ENCODE data around the gene ACTMAP. TPM values are rescaled to one million over a fixed set of nuclear protein-coding genes. Genes with fewer than 3 reads are reported as not detected.

The ACTMAP gene
- total RNA-seq, 1 experiment from 2014 or later = 27.7 TPM

DNA sequence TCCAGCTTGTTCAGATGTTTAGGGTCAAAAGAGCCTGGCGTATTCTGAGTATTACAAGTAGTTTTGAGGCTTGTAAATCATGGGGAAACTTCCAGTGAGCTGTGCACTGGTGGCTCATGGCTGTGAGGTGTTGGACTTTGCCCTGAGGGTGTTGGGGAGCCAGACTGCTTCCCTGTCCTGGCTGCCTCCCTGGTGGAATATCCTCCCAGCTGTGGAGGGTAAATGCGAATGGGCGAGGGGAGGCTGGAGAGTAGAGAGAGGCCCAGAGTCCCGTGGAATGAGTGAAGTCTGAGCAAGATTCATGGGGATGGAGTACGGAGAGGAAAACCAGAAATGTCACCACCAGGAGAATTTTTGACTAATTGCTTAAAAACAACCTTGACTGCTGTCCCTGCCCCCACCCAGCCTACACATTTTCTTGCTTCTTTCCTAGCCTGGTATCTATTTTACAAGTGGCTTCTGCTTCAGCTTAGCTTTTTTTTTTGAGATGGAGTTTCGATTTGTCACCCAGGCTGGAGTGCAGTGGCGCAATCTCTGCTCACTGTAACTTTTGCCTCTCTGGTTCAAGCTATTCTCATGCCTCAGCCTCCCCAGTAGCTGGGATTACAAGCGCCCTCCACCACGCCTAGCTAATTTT is 4.5 kb upstream of the ACTMAP start:
- H3K4ac ChIP-seq (ENCODE audit: low read depth, low read length) = no peak overlapping the region
- Mint-ChIP-seq H3K4me3 (peak overlapping the region; percentile 46 to 66), H3K4me1 (peaks cover 22 to 31% of the 10 kb centered on the region in 2 experiments), H3K27me3 (ENCODE audit: low read depth) (no peaks in the 10 kb centered on the region; the same call in none of the 2 replicates), H3K36me3 (ENCODE audit: insufficient read depth in 1 of 3, low read depth in 3 of 3) (peaks cover 58 to 79% (median 69%) of the 10 kb centered on the region in 3 experiments), H3K27ac (peak overlapping the region; percentile 4 to 89 (median 68); a peak in 6 of 7 replicates), H3K9me3 (peaks cover 0 to 3% of the 10 kb centered on the region in 2 experiments; a peak in 1 of 5 replicates)
- H2BK120ac ChIP-seq (ENCODE audit: low read depth, low read length, poor library complexity, severe bottlenecking) = no peak overlapping the region
- H3K4me1 ChIP-seq (ENCODE audit: insufficient read depth, low read length) = no peaks in the 10 kb centered on the region; the same call in 1 of the 2 replicates
- H2BK5ac ChIP-seq (ENCODE audit: insufficient read length, low read length) = no peak overlapping the region
- TF ChIP-seq, protein P1, sequence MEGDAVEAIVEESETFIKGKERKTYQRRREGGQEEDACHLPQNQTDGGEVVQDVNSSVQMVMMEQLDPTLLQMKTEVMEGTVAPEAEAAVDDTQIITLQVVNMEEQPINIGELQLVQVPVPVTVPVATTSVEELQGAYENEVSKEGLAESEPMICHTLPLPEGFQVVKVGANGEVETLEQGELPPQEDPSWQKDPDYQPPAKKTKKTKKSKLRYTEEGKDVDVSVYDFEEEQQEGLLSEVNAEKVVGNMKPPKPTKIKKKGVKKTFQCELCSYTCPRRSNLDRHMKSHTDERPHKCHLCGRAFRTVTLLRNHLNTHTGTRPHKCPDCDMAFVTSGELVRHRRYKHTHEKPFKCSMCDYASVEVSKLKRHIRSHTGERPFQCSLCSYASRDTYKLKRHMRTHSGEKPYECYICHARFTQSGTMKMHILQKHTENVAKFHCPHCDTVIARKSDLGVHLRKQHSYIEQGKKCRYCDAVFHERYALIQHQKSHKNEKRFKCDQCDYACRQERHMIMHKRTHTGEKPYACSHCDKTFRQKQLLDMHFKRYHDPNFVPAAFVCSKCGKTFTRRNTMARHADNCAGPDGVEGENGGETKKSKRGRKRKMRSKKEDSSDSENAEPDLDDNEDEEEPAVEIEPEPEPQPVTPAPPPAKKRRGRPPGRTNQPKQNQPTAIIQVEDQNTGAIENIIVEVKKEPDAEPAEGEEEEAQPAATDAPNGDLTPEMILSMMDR (conservative IDR thresholded peaks at IDR 0.05) = no peak
- DNase-seq = no peak
- H3K4me2 ChIP-seq (ENCODE audit: insufficient read depth, insufficient read length, low read length) = peak overlapping the region; percentile 0
- H2BK12ac ChIP-seq (ENCODE audit: insufficient read length, low read depth, low read length) = no peak overlapping the region
- H2AK5ac ChIP-seq (ENCODE audit: insufficient read length, low read length) = no peak overlapping the region
- no peak overlapping the region for H3K56ac ChIP-seq (ENCODE audit: insufficient read length, low read depth, low read length)
- H3K79me2 ChIP-seq (ENCODE audit: insufficient read depth, low read length) = peaks cover 40% of the 10 kb centered on the region; the same call in 1 of the 2 replicates
- H2AFZ ChIP-seq (ENCODE audit: low read length) = no peak overlapping the region
- H4K8ac ChIP-seq (replicated peaks; ENCODE audit: insufficient read length, low read depth, low read length) = no peak overlapping the region
- H3K27ac ChIP-seq (ENCODE audit: insufficient read length, low read depth, low read length) = no peak overlapping the region
- H3K18ac ChIP-seq (ENCODE audit: insufficient read length, low read depth, low read length) = no peak overlapping the region
- no peak overlapping the region for H4K91ac ChIP-seq (ENCODE audit: insufficient read length, low read depth, low read length)
- no peak overlapping the region for H2BK20ac ChIP-seq (ENCODE audit: low read depth, low read length, poor library complexity, severe bottlenecking)
- peak overlapping the region; percentile 3 for H3K9ac ChIP-seq (ENCODE audit: extremely low read depth, insufficient read length, low read length)
- no CpG with 5 or more reads among the region's 9 CpGs for WGBS (ENCODE audit: extremely low coverage, insufficient read length, low lambda C conversion rate)
- H3T11ph ChIP-seq (ENCODE audit: low read length) = no peak overlapping the region
- H4K5ac ChIP-seq (ENCODE audit: insufficient read length, low read depth, low read length) = no peak overlapping the region
- H3K14ac ChIP-seq (ENCODE audit: insufficient read depth, low read length) = no peak overlapping the region
- H3K9me3 ChIP-seq (ENCODE audit: control insufficient read depth, low read depth, low read length) = no peaks in the 10 kb centered on the region
- H3K79me1 ChIP-seq (ENCODE audit: insufficient read depth, low read depth, low read length, poor library complexity, severe bottlenecking) = peaks cover 17% of the 10 kb centered on the region
- H3K23me2 ChIP-seq (ENCODE audit: insufficient read length, low read depth, low read length, poor library complexity, severe bottlenecking) = peaks cover 5% of the 10 kb centered on the region
- peaks cover 3% of the 10 kb centered on the region for H4K20me1 ChIP-seq (ENCODE audit: control insufficient read depth, insufficient read depth, insufficient read length)
- H2BK15ac ChIP-seq (ENCODE audit: low read depth, low read length) = no peak overlapping the region
- H3K23ac ChIP-seq (ENCODE audit: insufficient read length, low read depth, low read length) = no peak overlapping the region
- H3K27me3 ChIP-seq (ENCODE audit: insufficient read depth, low read length) = no peaks in the 10 kb centered on the region; the same call in 1 of the 2 replicates

All from H9 (cell line).